Loucy (cell line): Measurements from ENCODE around the gene NAV2.

Experiments used
- EZH2phosphoT487 ChIP-seq: fragments of 200-600 bp; IDR thresholded peaks from 2 replicates; pipeline ENCODE4 v1.6.1; 2018; ENCODE audit warnings: antibody characterized with exemption, mild to moderate bottlenecking, moderate library complexity, borderline replicate concordance
- TF ChIP-seq, protein P1 (sequence below): fragments of 200-600 bp; sonication (generic); conservative IDR thresholded peaks from 2 replicates; pipeline ENCODE4 v1.5.1; 2014; ENCODE audit warnings: mild to moderate bottlenecking, antibody characterized with exemption, low read length

DNA sequence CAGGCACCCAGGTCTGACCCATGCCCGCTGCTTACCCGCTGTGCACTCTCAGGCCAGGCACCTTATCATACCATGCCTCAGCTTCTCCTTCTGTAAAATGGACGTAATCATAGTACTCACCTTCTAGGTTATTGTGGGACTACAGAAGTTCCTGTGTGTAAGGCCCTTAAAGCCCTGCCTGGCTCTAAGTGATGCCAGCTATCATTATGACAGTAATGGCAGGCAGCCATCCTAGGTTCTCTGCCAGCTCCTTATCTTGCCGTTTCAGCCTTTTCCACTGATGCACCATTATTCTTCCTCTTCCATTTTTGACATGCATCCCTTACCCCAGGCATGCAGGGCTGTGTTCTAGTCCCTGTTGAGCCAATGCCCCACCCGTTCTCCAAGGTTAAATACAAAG, 389.8 kb downstream of the NAV2 start:
- TF ChIP-seq, protein P1, sequence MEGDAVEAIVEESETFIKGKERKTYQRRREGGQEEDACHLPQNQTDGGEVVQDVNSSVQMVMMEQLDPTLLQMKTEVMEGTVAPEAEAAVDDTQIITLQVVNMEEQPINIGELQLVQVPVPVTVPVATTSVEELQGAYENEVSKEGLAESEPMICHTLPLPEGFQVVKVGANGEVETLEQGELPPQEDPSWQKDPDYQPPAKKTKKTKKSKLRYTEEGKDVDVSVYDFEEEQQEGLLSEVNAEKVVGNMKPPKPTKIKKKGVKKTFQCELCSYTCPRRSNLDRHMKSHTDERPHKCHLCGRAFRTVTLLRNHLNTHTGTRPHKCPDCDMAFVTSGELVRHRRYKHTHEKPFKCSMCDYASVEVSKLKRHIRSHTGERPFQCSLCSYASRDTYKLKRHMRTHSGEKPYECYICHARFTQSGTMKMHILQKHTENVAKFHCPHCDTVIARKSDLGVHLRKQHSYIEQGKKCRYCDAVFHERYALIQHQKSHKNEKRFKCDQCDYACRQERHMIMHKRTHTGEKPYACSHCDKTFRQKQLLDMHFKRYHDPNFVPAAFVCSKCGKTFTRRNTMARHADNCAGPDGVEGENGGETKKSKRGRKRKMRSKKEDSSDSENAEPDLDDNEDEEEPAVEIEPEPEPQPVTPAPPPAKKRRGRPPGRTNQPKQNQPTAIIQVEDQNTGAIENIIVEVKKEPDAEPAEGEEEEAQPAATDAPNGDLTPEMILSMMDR: no peak
- TF ChIP-seq EZH2phosphoT487: no peak
